GM19099 (cell line): ENCODE data around the gene RBMS3.

Source experiments
- POLR2A ChIP-seq: IDR thresholded peaks from 3 replicates; pipeline ENCODE4 v1.6.1; 2011; ENCODE audit warnings: low read depth; ENCODE audit not compliant: insufficient read length; ENCODE audit errors: extremely low read depth

RBMS3 gene

GRCh38 chr3:29286478-29287240, 5.8 kb downstream of the RBMS3 start:
- TF ChIP-seq POLR2A = no peak

- no peak for TF ChIP-seq POLR2A
Observed at GRCh38 chr3:29290596-29290995, 9.7 kb downstream of the RBMS3 start.

- TF ChIP-seq POLR2A = no peak
Observed at GRCh38 chr3:29291260-29291981, 10.6 kb downstream of the RBMS3 start.

- no peak for TF ChIP-seq POLR2A
Observed at GRCh38 chr3:29291982-29292363, 11.1 kb downstream of the RBMS3 start.

GRCh38 chr3:29293421-29293820, 12.6 kb downstream of the RBMS3 start:
- TF ChIP-seq POLR2A = no peak

DNA sequence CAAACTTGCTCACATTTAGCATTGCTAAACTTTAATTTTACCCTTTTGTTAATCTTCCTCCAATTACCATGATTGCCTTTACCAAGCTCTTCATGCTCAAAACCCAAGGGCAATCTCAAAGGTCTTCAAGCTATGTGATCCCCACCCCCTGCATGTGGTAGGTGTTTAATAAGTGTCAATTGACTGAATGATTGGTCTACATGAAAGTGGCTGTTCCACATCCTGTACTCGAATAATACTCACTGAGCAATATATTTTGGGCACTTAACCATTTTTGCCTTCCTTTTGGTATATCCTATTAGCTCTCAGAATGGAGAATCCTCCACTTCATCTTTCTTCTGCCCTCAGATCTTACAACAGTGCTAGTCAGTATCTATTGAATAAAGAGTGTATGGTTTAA, 17.1 kb downstream of the RBMS3 start:
- no peak for TF ChIP-seq POLR2A

GRCh38 chr3:29301332-29302019, 20.6 kb downstream of the RBMS3 start:
- no peak for TF ChIP-seq POLR2A

DNA sequence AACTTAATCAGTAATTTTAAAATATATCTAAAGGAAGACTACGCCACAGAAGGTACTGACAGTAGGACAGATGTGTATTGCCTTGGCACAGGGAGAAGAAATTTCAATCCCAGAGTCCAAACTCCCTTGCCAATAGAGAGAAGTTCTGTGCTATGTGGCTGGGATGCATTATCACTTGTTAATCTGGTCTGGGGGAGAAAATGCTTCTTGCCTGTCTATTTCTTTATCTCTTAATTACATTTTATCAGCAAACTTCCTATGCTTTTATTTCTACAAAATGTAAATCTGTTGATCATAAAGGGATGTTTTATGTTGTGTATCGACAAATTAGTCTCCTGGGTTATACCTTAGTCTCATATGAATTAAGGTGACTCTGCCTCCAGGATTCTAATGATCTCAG, 21.7 kb downstream of the RBMS3 start:
- TF ChIP-seq POLR2A = no peak

DNA sequence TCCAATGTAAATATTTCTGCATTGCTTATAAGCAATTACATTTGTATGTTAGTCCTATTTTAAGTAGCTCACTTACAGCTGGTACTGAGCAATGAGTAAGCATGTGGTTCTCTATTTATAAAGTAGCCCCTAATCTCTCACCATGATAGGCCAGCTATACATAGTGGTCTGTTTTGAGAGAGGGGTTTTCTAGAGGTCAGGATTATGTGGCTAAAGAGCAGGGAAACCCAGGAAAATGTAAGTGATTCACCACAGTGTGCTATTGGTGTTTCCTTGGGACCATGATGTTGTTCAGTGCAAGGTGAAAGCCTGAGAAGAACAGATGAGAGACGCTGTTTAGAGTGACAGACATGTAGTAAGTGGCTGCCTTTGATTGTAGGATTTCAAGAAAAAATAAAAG, 26.4 kb downstream of the RBMS3 start:
- no peak for TF ChIP-seq POLR2A

GRCh38 chr3:29310865-29311264, 30.0 kb downstream of the RBMS3 start:
- no peak for TF ChIP-seq POLR2A

- TF ChIP-seq POLR2A = no peak
Observed at GRCh38 chr3:29311795-29312194, 30.9 kb downstream of the RBMS3 start.

DNA sequence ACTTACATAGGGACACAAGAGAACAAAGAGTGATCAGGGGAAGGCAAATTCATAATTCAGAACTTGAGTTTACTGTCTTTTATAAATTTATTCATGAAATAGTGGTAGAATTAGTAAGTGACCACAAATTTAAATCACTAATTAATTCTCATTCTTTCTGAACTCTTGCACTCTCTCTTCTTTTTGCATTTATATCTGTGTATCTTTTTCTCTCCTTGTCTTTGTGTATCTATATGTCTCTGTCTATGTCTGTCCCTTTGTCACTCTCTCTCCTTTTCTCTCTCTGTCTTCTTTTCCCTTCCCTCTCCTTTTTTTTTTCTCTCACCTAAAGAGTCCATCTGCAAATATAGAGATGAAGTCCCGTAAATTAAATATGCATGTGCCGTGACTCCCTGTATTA, 31.5 kb downstream of the RBMS3 start:
- TF ChIP-seq POLR2A = no peak

GRCh38 chr3:29312960-29313452, 32.1 kb downstream of the RBMS3 start:
- no peak for TF ChIP-seq POLR2A

GRCh38 chr3:29313981-29314726, 33.3 kb downstream of the RBMS3 start:
- no peak for TF ChIP-seq POLR2A

GRCh38 chr3:29314727-29315088, 33.8 kb downstream of the RBMS3 start:
- TF ChIP-seq POLR2A = no peak
